ENCODE results near the gene GPR78. TPM values are rescaled to one million over a fixed set of nuclear protein-coding genes. Genes with fewer than 3 reads are reported as not detected.

Gene GPR78
- total and polyA plus RNA-seq, 4 donors, result 0.05 to 0.28 TPM; not detected in 2

DNA sequence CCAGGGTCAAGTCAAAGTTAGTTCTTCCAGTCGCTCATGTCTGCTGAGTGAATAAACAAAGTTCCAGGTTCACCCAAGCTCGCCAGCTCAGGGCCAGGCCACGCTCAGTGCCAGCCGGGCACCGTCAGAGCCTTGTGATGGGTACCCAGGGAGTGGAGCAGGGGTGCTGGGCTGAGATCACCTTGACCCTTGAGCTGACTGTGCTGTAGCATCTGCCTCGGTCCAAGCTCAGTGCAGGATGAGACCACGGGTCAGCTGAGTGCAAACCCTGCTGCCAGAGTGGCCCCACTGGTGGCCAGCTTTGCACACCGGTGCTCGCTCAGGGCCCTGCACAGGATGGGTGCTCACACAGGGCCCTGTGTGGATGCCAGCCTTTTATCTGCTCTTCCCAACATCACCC, 16.7 kb downstream of the GPR78 start:
- Histone ChIP-seq H3K9ac (ENCODE audit: insufficient read depth in 1 of 2, low read length in 2 of 2) (no peak overlapping the region), H3K4me3 (no peak overlapping the region), H3K36me3 (ENCODE audit: control insufficient read depth in 4 of 4, insufficient read depth in 4 of 4, low read length in 4 of 4) (no peaks in the 10 kb centered on the region), H3K27me3 (ENCODE audit: control insufficient read depth in 3 of 3, insufficient read depth in 3 of 3, low read length in 2 of 3) (peaks cover 0 to 23% (median 16%) of the 10 kb centered on the region in 3 donors), H3K27ac (ENCODE audit: low read depth in 1 of 2, low read length in 1 of 2) (no peak overlapping the region), H3K9me3 (ENCODE audit: control insufficient read depth in 4 of 4, insufficient read depth in 3 of 4, low read length in 3 of 4) (no peaks in the 10 kb centered on the region), H3K4me1 (ENCODE audit: control insufficient read depth in 5 of 5, insufficient read depth in 5 of 5, low read length in 5 of 5) (peaks cover 0 to 5% (median 0%) of the 10 kb centered on the region in 5 donors)
- no peak for DNase-seq
- no peak for ATAC-seq (ENCODE audit: insufficient read depth, low FRiP score)
- 82 to 89% methylated on average over 9 of the region's 9 CpGs for WGBS, 2 donors
- TF ChIP-seq CTCF (IDR thresholded peaks at IDR 0.05; ENCODE audit: control extremely low read depth, extremely low read depth), result no peak

GRCh38 chr4:8597319-8597718, 17.1 kb downstream of the GPR78 start:
- Histone ChIP-seq H3K27ac (ENCODE audit: low read depth in 1 of 2, low read length in 1 of 2) (no peak overlapping the region), H3K9ac (ENCODE audit: insufficient read depth in 1 of 2, low read length in 2 of 2) (no peak overlapping the region), H3K4me1 (ENCODE audit: control insufficient read depth in 5 of 5, insufficient read depth in 5 of 5, low read length in 5 of 5) (peaks cover 0 to 1% (median 0%) of the 10 kb centered on the region in 5 donors), H3K27me3 (ENCODE audit: control insufficient read depth in 3 of 3, insufficient read depth in 3 of 3, low read length in 2 of 3) (peaks cover 0 to 19% (median 12%) of the 10 kb centered on the region in 3 donors), H3K36me3 (ENCODE audit: control insufficient read depth in 4 of 4, insufficient read depth in 4 of 4, low read length in 4 of 4) (no peaks in the 10 kb centered on the region), H3K9me3 (ENCODE audit: control insufficient read depth in 4 of 4, insufficient read depth in 3 of 4, low read length in 3 of 4) (no peaks in the 10 kb centered on the region), H3K4me3 (no peak overlapping the region)
- TF ChIP-seq CTCF (IDR thresholded peaks at IDR 0.05; ENCODE audit: control extremely low read depth, extremely low read depth), result no peak
- DNase-seq, result no peak
- no peak for ATAC-seq (ENCODE audit: insufficient read depth, low FRiP score)
- WGBS, 2 donors, result 87 to 95% methylated on average over 13 of the region's 13 CpGs

DNA sequence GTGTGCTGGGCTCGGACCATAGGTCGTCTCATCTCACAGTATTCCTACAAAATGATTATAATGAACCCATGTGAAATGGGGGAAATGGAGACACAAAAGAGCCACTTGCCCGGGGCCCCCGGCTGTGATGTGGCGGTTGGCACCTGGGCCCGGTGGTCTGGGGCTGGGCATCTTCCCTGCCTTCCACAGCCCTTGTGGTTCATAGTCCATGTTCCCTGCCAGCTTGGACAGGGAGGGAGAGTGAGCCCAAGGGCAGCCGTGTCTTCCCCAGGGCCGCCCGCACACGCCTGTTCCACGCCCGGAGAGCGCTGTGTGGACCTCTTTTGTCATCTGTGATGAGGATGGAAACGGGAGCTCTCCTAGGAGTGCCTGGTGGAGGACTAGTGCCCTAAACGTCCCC, 17.6 kb downstream of the GPR78 start:
- Histone ChIP-seq H3K9ac (ENCODE audit: insufficient read depth in 1 of 2, low read length in 2 of 2) (no peak overlapping the region), H3K4me1 (ENCODE audit: control insufficient read depth in 5 of 5, insufficient read depth in 5 of 5, low read length in 5 of 5) (no peaks in the 10 kb centered on the region), H3K9me3 (ENCODE audit: control insufficient read depth in 4 of 4, insufficient read depth in 3 of 4, low read length in 3 of 4) (no peaks in the 10 kb centered on the region), H3K27me3 (ENCODE audit: control insufficient read depth in 3 of 3, insufficient read depth in 3 of 3, low read length in 2 of 3) (peaks cover 0 to 16% (median 11%) of the 10 kb centered on the region in 3 donors), H3K27ac (ENCODE audit: low read depth in 1 of 2, low read length in 1 of 2) (no peak overlapping the region), H3K36me3 (ENCODE audit: control insufficient read depth in 4 of 4, insufficient read depth in 4 of 4, low read length in 4 of 4) (no peaks in the 10 kb centered on the region), H3K4me3 (no peak overlapping the region)
- no peak for TF ChIP-seq CTCF (IDR thresholded peaks at IDR 0.05; ENCODE audit: control extremely low read depth, extremely low read depth)
- 85 to 93% methylated on average over 15 of the region's 15 CpGs for WGBS, 2 donors
- ATAC-seq (ENCODE audit: insufficient read depth, low FRiP score) (no peak), DNase-seq (no peak)
